Mammary epithelial cell (primary cell): ENCODE measurements around the gene CIDEC.

ENCODE experiments used
- EZH2 ChIP-seq: IDR thresholded peaks from 2 replicates; pipeline ENCODE4 v1.6.1; 2012; ENCODE audit warnings: low read length, inconsistent platforms, borderline replicate concordance
- TF ChIP-seq, protein P1 (sequence below), 2 donors: IDR thresholded peaks in 1 of 2; conservative IDR thresholded peaks in 1 of 2; 2 replicates each; pipeline ENCODE4 v1.5.1; 2011 to 2012; ENCODE audit warnings: inconsistent platforms in 2 of 2, low read length in 2 of 2, mild to moderate bottlenecking in 2 of 2, control low read depth in 1 of 2, low read depth in 1 of 2; ENCODE audit not compliant: insufficient read depth in 1 of 2; ENCODE audit errors: extremely low read depth in 1 of 2

DNA sequence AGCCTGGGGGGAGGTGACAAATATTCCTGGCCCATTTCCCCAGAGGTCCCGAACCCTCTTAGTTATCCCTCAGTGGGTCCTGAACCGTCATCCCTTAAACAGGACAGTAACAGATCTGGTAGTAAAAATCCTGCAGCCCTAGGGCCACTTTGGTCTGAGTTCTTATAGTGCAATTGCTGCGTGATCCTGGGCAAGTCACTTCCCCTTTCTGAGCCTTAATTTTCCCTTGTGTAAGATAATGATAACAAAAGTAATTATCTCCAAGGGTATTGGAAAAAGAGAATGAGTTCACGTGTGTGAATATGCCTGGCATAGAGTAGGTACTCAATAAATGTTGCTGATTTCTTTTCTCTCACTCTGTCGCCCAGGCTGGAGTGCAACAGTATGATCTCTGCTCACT lies 7.4 kb upstream of the CIDEC start:
- TF ChIP-seq, protein P1, sequence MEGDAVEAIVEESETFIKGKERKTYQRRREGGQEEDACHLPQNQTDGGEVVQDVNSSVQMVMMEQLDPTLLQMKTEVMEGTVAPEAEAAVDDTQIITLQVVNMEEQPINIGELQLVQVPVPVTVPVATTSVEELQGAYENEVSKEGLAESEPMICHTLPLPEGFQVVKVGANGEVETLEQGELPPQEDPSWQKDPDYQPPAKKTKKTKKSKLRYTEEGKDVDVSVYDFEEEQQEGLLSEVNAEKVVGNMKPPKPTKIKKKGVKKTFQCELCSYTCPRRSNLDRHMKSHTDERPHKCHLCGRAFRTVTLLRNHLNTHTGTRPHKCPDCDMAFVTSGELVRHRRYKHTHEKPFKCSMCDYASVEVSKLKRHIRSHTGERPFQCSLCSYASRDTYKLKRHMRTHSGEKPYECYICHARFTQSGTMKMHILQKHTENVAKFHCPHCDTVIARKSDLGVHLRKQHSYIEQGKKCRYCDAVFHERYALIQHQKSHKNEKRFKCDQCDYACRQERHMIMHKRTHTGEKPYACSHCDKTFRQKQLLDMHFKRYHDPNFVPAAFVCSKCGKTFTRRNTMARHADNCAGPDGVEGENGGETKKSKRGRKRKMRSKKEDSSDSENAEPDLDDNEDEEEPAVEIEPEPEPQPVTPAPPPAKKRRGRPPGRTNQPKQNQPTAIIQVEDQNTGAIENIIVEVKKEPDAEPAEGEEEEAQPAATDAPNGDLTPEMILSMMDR (conservative IDR thresholded peaks at IDR 0.05 in 1 of 2, IDR thresholded peaks at IDR 0.05 in 1 of 2; ENCODE audit: extremely low read depth in 1 of 2, insufficient read depth in 1 of 2, low read depth in 1 of 2, low read length in 2 of 2) = no peak
- no peak for TF ChIP-seq EZH2
